AG04449 (cell line): ENCODE data around the gene SLC4A1AP.
A peak's percentile ranks its signal among the peaks of the same experiment; 100 is the strongest.

Experiments used
- CTCF ChIA-PET: fragments of 350-600 bp; formaldehyde crosslinking; extraction: SDS; loops from one replicate; lab custom pipeline; 2021; ENCODE audit warnings: antibody characterized with exemption; lab: Yijun Ruan, JAX
- POLR2A ChIA-PET: fragments of 400-600, 350-600 bp; formaldehyde crosslinking; extraction: SDS; loops from one replicate; lab custom pipeline; 2020; ENCODE audit warnings: antibody characterized with exemption, inconsistent platforms; lab: Yijun Ruan, JAX
- DNase-seq: peaks from one replicate; pipeline ENCODE4 v3.0.0-alpha.2; 2010; ENCODE audit warnings: low read depth, low spot score
- H3K4me3 ChIP-seq: 2 replicates; pipeline ENCODE4 v1.5.1; 2011; ENCODE audit warnings: low read depth, mild to moderate bottlenecking, control low read depth, low read length
- CTCF ChIP-seq: IDR thresholded peaks from one replicate; pipeline ENCODE4 v1.5.1; 2011; ENCODE audit warnings: mild to moderate bottlenecking, moderate library complexity, low read length, control low read depth, inconsistent platforms; ENCODE audit not compliant: insufficient read depth; ENCODE audit errors: missing control alignments

SLC4A1AP gene

DNA sequence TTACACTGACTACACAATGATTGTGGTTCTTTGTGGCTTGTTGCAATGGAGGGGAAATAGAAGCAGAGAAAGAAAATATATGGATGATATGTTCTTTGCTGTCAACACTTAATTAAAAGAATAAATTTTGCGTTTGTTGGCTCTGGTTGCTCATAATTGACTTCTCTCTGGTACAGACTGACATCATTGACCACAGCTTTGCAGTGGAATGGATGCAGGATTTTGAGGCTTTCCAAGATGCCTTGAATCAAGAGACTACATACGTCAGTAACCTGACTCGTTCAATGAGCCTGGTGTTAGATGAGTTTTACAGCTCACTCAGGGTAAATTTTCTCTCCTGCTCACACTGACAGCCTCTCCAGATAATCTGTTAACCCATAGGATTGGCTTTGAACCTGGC lies 25.0 kb upstream of the SLC4A1AP start:
- TF ChIP-seq CTCF = no peak
- H3K4me3 ChIP-seq = no peak overlapping the region
- ChIA-PET CTCF (interaction anchor here (1.6 kb wide), 1 partner anchor 45 kb away, joined by 9 read pairs; no protein-coding TSS in a partner anchor), POLR2A (interaction anchor here (0.6 to 1.8 kb wide), 5 partner anchors 11 to 210 kb away, joined by 3 to 12 read pairs (median 3); partner anchors contain the start of genes CCDC121, GPN1 and NRBP1)
- peak; percentile 76 for DNase-seq

DNA sequence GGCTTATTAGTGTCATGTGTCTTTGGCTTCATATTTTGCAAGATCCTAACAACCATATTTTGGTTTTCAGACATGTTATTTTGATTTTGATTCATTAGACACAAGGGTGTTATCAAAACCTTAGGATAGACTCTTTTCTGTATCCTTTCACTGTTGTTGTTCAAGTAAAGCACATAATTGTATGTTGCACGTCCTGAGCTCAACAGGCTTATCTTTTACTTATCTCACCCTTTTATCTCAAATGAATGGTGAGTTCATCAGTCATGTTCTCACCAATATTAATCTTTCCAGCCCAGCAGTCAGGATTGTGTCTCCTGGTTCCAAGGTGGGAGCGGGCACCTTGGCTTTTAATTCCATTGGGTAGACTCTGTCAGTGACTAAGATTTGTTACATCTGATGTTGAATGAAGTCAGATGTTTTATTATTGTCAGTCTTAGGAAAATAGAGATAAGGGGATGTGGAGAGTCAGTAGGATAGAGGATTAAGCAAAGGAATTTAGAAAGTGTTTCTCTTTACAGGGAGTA lies 22.9 kb upstream of the SLC4A1AP start:
- no peak for DNase-seq
- CTCF ChIA-PET = interaction anchor here (1.8 kb wide), 1 partner anchor 43 kb away, joined by 5 read pairs; no protein-coding TSS in a partner anchor
- no peak overlapping the region for H3K4me3 ChIP-seq
- POLR2A ChIA-PET = interaction anchor here (0.6 kb wide), 1 partner anchor 213 kb away, joined by 3 read pairs; no protein-coding TSS in a partner anchor
- TF ChIP-seq CTCF = no peak

DNA sequence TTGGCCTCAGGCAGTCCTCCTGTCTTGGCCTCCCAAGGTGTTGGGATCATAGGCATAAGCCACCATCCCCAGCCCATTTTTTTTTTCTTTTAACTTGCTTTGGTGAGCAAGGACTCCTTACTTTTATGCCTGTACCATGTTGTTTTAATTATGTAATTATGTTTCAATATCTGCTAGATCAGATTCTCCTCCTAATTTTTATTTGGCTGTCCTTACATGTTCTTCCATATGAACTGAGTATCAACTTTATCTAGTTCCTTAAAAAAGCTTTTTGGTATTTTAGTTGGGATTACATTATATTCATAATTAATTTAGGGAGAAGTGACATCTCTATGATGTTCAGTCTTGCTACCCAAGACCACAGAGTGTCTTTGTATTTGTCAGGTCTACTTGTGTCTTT lies 18.5 kb upstream of the SLC4A1AP start:
- TF ChIP-seq CTCF = no peak
- no peak for DNase-seq
- ChIA-PET CTCF (interaction anchor here (5.4 kb wide), 1 partner anchor 37 kb away, joined by 26 read pairs; no protein-coding TSS in a partner anchor), POLR2A (interaction anchor here (1.6 kb wide), 1 partner anchor 17 kb away, joined by 3 read pairs; the partner anchor contains the start of genes CCDC121 and GPN1)
- no peak overlapping the region for H3K4me3 ChIP-seq

- CTCF ChIA-PET = interaction anchor here (1.0 to 5.4 kb wide), 5 partner anchors 11 to 56 kb away, joined by 3 to 26 read pairs (median 3); no protein-coding TSS in a partner anchor
- peak; percentile 46 for DNase-seq
- POLR2A ChIA-PET = interaction anchor here (0.8 kb wide), 1 partner anchor 19 kb away, joined by 3 read pairs; the partner anchor contains the start of genes CCDC121 and GPN1
Measured at GRCh38 chr2:27647289-27647688, 16.4 kb upstream of the SLC4A1AP start.

GRCh38 chr2:27647737-27648136 lies 16.0 kb upstream of the SLC4A1AP start:
- POLR2A ChIA-PET = interaction anchor here (0.8 kb wide), 1 partner anchor 19 kb away, joined by 3 read pairs; the partner anchor contains the start of genes CCDC121 and GPN1
- no peak for TF ChIP-seq CTCF
- DNase-seq = no peak
- CTCF ChIA-PET = interaction anchor here (1.3 to 5.4 kb wide), 3 partner anchors 18 to 56 kb away, joined by 3 to 26 read pairs (median 4); no protein-coding TSS in a partner anchor
- no peak overlapping the region for H3K4me3 ChIP-seq

More at GRCh38 chr2:27647289-27647688, 16.4 kb upstream of the SLC4A1AP start:
- no peak for TF ChIP-seq CTCF
- no peak overlapping the region for H3K4me3 ChIP-seq

- CTCF ChIA-PET = interaction anchor here (1.1 to 1.3 kb wide), 3 partner anchors 13 to 33 kb away, joined by 3 to 4 read pairs (median 3); partner anchors contain the start of gene SLC4A1AP
Measured at GRCh38 chr2:27651056-27651455, 12.6 kb upstream of the SLC4A1AP start.

More at GRCh38 chr2:27651056-27651455, 12.6 kb upstream of the SLC4A1AP start:
- POLR2A ChIA-PET = no interaction called here
- DNase-seq = no peak
- TF ChIP-seq CTCF = no peak
- no peak overlapping the region for H3K4me3 ChIP-seq
